Middle frontal gyrus (tissue), 1 donor: ENCODE results near the gene KCNH2.
A peak's percentile ranks its signal among the peaks of the same experiment; 100 is the strongest.

Source experiments
- DNase-seq: peaks from one replicate; pipeline ENCODE4 v3.0.0-alpha.2; 2015; ENCODE audit warnings: low spot score; ENCODE audit errors: extremely low spot score

KCNH2 gene

DNA sequence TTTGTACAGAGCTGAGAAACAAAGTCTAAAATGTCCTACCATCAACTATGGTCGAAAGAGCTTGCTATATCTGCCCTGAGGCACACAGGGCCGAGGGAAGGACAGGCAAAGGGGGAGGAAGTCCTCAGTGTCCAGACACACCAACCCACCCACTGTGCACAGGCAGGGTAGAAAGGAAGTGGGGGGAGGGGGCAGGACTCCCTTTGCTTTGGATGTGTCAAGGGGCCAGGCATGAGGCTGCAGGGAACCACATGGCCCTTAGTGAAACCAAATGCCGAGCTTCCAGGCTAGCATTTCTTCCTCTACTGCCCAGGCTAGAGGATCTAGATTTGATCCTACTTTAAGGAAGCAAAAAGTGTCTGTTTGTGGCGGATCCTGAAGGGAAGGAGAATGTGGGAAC, 28.6 kb downstream of the KCNH2 start:
- DNase-seq: no peak

DNA sequence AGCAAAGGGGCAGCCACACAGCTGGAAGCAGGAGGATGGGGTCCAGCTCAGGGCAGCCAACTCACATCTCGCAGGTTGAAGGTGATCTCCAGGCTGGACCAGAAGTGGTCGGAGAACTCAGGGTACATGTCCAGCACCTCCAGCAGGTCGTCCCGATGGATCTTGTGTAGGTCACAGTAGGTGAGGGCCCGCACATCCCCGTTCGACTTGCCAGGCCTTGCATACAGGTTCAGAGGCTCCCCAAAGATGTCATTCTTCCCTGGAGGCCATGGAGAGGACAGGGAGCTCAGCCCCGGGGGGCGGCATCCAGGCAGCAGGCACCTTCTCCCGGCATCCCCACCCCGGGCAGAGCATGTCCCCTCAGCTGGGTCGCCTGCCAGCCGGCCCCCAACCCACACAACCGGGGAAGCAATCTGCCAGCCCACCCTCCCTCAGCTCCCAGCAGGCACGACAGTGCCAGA, 29.3 kb downstream of the KCNH2 start:
- DNase-seq: no peak

GRCh38 chr7:150947761-150948651, 30.1 kb downstream of the KCNH2 start:
- DNase-seq: no peak

DNA sequence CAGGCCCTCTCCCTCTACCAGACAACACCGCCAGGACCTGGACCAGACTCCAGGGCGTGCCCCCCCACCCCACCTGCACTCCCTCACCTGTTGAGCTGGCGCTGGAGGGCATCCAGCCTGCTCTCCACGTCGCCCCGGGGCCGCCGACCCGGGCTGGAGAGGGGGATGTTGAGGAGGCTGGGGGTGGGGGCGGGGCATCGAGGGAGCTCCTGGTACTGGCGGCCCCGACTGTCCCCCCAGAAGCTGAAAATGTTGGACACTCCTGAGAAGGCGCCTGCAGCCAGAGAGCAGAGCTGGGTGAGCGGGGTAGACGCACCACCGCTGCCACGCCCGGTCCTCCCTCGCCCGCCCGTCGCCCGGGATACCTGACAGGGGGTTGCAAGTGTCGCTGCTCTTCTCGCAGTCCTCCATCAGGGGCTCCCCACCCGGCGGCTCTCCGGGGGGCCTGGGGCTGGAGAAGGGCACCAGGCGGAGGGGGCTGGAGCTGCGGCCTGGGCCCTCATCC, 30.8 kb downstream of the KCNH2 start:
- DNase-seq: no peak

GRCh38 chr7:150946421-150947240, 31.5 kb downstream of the KCNH2 start:
- DNase-seq: no peak

DNA sequence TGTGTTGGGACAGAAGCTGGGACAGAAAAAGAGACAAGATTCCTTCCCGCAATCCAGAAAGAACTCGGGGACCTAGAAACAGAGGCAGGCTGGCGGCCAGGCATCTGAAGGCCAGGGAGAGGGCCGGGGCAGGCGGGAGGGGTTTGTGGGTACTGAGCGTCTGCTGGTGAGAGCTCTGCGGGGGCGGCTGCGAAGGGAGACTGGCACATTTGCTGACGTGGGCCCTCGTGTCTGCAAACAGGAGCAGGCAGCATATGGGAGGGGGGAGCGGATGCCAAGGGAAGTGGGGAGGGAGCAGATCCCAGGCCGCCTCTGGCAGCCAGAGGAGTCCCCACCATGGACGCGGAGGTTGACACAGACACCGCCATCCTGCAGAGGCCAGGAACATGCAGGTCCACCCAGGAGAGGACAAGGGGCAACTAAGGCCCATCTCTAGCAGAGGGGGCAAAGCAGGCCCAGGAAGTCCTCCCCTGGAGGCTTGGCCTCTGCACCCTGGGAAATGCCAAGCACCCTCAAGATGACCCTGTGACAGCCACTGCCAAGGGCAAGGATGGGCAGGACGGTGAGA, 32.2 kb downstream of the KCNH2 start:
- DNase-seq: peak; percentile 13

DNA sequence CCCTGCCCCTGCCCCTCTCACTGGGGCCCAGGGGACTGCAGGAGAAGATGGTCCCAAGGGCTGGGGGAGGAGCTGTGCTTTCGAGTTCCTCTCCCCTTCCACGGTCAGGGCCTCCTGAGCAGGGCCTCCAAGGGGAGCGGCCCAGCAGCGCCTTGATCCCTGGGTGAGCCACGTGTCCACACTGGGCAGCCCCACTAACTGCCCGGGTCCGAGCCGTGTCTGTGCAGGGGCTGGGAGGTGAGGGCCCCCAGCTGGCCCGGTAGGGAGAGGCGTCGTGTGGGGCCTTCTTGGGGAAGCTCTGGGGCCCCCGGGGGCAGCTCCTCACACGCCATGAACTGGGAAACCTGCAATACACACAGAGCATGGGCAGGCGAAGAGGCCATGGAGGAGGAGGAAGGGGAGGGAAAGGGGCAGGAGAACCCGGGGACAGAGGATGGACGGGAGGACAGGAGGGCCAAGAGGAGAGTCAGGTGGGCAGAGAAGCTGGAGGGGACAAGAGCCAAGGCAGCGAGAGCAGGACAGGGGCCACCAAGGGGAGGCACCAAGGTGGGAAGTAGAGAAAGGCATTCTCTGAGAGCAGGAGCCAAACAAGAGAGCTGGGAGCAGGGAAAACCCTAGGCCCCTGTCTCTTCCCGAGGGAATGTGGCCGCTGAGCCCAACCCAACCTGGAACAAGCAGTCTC, 32.8 kb downstream of the KCNH2 start:
- no peak for DNase-seq

GRCh38 chr7:150944066-150945042, 33.8 kb downstream of the KCNH2 start:
- DNase-seq: no peak

DNA sequence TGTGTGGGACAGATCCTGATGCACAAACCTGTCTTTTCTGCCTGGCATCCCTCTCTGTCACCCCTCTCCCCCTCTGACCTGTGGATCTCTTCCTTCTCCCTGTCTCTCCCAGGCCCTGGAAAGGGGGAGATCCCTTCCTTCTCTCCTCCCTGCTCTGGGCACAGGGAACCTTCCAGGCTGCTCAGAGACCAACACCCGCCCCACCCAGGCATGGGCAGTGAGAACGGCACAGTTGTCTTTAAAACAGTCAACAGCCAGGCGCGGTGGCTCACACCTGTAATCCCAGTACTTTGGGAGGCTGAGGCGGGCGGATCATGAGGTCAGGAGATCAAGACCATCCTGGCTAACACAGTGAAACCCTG, 34.7 kb downstream of the KCNH2 start:
- DNase-seq: no peak

DNA sequence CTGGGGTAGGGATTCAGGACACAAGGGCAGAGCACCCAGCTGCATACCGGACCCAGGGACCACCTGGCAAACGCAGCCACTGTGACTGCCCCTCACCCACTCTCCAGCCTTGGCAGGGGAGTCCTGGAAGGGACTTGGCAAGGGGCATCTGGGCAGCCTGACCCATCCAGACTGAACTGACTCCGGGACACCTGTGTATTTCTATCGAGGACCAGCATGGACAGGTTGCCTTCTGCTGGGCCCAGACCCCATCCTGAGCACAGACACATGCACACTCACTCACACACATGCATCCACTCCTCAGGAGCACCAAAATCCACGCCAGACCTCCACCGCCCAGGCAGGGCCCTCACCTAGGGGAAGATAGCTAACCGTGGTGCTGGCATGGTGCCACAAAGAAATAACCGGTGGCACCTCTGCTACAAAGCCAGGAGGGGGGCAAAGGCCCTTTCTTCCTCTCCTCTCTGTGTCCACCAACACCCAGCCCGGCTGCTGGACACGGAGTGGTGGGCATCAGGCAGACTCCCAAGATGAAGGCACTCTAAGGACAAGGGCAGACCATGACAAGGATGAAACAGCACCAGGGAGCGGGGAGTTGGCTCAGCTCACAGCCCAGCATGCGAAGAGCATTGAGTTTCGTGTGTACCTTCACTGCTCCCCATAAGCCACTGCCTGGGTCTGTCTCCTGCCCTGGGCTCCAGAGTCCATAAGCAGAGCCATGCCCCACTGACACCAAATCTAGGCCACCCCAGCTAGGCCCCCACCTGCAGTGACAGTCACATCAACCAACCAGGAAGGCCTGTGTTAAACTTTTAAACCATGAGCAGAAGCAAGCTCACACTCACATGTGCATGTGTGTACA, 35.3 kb downstream of the KCNH2 start:
- DNase-seq: no peak

GRCh38 chr7:150942001-150942590, 36.0 kb downstream of the KCNH2 start:
- DNase-seq: no peak

DNA sequence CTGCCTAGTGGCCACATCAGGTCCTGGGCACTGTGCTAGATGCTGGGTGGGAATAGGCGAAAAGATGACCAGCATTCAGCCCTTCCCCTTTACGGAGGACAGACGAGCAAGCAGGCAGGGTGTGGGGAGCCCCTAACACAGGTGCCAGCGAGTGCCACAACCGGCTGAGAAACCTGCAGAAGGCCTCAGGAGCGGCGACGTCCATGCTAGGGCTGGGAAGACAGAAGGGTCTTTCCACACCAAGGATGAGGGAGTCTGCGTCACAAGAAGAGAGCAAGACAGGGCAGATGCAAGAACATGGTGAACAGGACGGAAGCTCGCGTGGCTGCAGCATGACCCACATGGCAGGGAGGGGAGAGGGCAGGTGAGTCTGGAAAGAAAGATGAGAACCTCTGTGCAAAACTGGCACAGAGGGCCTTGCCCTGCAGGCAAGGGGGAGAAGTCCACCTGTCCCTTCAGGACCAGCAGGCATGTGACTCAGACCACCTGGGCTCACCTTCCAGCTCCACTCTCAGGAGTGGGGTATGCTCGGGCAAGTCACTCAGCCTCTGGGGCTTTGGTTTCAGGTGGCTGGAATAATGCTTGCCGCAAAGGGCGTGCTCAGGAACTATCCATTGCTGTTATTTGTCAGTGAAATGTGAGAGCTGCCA, 36.6 kb downstream of the KCNH2 start:
- DNase-seq: no peak

- DNase-seq: no peak
Observed at GRCh38 chr7:150940431-150941102, 37.6 kb downstream of the KCNH2 start.

DNA sequence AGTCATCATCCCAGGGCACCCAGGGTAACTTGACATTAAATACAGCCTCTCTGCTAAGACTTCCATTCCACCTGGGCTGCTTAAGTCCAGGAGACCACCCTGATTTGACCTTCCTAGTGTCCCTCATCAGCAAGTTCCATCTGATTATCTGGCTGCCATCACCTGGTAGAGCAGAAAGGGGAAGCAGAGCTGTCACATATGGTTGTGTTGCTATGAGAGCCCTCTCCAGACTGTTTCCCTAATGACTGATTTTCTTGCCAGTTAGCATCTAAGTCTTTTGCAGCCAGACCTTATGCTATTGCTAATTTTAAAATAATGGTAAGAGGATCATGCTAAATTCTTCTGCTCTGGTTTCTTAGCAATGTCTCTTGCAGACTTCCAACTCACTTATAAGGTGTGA, 38.7 kb downstream of the KCNH2 start:
- no peak for DNase-seq

GRCh38 chr7:150939052-150939451, 39.1 kb downstream of the KCNH2 start:
- DNase-seq: no peak

GRCh38 chr7:150938566-150938965, 39.6 kb downstream of the KCNH2 start:
- no peak for DNase-seq

GRCh38 chr7:150937848-150938561, 40.1 kb downstream of the KCNH2 start:
- DNase-seq: no peak
